GM21619 (cell line): ENCODE measurements around the gene DIAPH2.
"Not testable (repeated sequence)": the region's sequence is repeated elsewhere in the genome, so short reads cannot be mapped to it uniquely, and the experiment has no call there.

ENCODE experiments used
- ATAC-seq: cut with Tn5 transposase; IDR thresholded peaks from one replicate; pipeline ENCODE4 v1.9.1; 2021; ENCODE audit not compliant: unreplicated experiment

DIAPH2 gene

DNA sequence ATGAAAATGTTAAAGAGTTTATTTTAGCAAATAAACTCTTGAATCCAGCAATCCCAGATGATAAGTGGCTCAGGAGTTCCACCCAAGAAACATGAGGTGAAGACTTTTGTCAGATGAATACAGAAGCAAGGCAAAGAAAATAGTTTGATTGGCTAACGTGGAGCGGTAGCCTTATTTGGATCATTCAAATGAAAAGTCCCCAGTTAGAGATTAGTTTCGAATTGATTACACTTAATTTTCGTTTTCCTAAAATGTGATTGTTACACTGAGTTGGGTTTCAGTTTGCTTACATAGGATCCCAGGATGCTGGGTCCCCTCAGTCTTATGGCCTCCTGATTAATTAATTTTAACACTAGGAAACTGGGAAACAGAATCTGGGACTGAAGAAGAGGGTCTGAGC is 122.7 kb downstream of the DIAPH2 start:
- no peak for ATAC-seq

DNA sequence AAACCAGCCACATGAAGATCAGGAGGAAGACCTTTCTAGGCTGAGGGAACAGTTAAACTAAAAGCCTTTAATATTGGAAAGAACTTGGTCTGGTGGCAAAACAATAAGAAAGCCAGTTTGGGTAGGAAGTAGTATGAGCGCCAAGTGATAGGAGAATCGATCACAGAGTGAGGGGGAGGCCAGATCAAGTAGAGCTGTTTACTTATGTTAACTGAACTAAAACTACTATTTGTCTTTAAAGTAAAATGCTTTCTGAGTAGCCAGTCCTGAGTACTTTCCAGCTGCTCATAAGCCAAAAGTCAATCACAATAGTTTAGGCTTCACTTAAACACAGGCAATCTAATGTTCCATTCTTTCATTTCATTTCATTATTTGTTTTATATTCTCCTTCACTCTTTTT is 136.3 kb downstream of the DIAPH2 start:
- no peak for ATAC-seq

DNA sequence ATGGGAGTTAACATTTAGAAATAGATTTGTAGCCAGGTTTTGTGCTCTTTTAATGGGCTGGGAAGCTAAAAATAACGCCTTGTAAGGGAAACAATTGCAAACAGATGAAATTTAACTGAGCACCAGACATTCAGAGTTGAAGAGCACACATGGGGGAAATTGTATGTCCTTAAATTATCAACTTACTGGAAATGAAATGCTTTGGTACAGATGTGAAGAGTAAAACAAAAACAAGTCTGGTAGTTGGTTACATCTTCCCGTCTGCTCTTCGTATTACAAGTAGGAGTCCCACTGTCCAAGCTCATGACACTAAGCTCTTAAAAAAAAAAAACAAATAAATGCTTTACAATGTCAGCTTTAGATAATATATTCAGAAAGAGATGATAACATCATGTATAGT is 139.5 kb downstream of the DIAPH2 start:
- no peak for ATAC-seq

DNA sequence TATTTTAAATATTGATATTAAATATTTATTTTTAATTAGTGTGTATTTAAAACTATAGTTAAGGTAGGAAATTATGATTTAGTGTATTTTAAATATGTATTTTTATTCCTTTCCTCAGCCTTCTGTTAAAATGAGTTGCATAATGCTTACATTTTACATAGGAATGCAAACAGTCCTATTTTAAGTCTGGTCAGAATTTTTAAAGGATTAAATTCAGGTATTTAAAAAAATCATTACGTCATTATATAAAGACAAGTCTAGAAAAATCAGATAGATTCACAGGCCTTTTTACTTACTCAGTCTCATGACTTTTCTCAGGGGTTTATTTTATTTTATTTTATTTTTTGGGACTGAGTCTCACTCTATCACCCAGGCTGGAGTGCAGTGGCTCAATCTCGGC is 148.7 kb downstream of the DIAPH2 start:
- ATAC-seq: no peak

DNA sequence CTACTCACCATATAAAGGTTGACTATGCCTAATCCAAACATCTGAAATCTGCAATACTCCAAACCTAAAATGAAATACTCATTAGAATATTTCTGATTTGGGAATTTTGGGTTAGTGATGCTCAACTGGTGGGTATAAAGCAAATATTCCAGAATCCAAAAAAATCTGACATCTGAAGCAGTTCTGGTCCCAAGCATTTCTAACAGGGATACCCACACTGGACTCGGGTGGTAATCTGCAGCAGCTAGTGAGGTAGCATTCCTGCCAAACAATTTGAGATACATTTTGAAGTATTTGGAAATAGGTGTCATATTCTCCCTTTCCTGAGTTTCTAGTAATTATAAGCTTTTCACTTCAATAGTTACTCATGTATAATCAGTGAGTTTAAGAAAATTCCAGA is 149.5 kb downstream of the DIAPH2 start:
- no peak for ATAC-seq

DNA sequence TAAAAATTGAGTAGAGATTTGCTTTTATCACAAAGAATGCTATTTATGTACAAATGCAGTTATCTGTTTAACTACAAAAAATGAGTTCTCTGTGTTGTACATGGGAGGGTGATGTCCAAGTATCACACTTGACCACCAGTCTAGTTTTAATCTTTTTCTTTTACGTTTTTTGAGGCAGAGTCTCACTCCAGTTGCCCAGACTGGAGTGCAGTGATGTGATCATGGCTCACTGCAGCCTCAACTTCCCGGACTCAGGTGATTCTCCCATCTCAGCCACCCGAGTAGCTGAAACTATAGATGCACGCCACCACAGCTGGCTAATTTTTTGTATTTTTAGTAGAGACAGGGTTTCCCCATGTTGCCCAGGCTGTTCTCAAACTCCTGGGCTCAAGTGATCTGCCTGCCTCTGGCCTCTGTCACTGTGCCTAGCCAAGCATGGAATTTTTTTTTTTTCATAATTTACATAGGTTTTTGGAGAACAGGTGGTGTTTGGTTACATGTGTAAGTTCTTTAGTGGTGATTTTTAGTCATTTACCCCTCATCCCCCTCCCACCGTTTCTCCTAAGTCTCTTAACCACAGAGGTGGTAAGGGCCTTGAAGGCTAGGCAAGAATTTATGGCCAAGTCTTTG is 151.1 kb downstream of the DIAPH2 start:
- ATAC-seq: peak; percentile 69

DNA sequence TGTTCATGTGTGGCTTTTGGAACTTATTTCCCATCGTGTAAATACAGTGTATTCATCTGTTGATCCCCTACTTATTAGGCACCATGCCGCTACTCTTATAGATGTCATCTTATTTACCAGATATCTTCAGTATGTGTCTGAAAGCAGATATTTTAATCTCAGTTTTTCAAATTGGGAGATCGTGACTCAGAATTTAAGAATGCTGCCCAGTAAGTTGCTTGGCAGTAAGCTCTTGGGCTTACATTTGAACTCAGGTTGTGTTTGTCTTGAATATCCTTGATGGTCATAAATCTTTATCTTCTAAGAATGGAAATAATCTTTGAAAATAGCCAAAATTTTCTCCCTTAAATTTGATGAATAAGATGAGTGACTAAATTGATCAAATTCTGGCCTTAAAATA is 153.2 kb downstream of the DIAPH2 start:
- no peak for ATAC-seq

DNA sequence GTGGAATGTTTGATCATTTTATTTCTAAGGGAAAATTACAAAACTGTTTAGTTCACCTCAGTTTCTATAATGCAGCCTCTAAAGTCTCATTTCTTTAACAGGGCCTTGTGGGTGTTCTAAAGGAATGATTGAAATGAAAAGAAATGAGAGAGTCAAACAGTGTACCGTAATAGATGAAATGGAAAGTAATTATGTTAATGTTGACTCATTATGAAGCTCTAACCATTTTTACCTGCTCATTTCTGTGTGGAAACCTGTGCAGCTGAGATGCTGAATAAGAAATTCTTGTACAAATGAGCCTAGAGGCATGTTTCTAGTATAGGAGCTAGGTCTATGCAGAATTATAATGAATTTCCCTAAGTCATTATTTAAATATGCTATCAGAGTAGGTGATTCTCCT is 153.9 kb downstream of the DIAPH2 start:
- no peak for ATAC-seq

DNA sequence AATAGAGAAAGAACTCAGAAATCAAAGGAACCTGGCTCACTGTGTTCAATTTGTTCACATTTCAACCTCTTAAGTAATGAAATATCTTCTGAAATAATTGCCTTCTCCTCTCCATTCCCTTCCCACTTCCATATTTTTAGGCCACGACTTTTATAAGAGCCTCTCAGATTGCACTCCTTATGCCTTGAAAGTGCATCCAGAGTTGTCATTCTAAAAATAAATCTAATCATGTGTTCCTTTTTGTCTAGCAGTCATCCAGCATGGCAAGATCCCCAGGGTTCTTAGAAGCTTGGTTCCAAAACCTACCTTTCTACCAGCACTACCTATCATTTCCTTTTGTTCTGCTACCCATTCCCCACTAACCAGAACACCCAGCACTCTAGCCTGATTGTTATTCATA is 156.7 kb downstream of the DIAPH2 start:
- ATAC-seq: no peak

DNA sequence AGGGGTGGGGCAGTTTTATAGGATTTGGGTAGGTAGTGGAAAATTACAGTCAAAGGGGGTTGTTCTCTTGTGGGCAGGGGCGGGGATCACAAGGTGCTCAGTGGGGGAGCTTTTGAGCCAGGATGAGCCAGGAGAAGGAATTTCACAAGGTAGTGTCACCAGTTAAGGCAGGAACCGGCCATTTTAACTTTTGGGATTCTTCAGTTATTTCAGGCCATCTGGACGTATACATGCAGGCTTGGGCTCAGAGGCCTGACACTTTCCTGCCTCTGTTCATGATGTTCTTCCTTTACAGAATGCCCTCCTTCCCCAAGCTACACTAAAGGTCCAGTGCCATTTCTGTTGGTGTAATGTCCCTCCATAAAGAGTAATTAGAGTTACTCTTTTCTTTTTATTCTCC is 157.2 kb downstream of the DIAPH2 start:
- ATAC-seq: not testable (repeated sequence)

DNA sequence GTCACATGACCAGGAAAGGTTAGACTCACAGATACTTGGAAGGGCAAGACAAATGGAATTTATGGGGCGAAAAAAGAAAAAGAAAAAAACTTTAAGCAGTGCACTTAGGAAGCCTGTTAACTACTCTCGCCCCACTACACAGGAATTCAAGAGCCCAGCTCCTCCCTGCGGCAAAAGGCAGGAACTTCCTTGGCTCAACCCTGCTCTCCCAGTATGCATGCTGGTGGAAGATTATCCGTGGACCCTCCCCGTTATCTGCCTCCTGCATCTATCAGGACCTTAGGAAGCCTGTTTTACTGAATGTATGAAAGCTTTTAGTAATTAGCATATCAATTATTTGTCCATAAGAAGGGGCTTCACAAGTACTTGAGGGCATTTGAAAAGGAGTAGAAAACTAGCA is 158.9 kb downstream of the DIAPH2 start:
- ATAC-seq: no peak

DNA sequence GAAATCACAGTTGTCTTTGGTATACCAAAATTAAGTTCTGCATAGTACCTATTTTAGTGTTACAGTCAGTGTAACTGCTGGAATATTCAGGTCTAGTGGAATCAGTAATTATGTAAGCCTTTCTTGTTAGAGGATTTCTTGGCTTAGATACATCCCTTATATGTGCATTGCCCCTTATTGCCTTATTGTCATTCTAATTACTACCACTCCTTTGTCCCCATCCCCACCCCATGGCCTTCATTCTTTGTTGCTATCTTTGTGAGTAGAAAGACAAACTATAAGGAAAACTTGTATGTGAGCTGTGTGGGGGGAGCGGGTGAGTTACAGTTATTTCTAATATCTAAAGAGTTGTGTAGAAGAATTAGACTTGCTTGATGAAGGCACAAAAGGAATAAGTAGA is 162.2 kb downstream of the DIAPH2 start:
- no peak for ATAC-seq

DNA sequence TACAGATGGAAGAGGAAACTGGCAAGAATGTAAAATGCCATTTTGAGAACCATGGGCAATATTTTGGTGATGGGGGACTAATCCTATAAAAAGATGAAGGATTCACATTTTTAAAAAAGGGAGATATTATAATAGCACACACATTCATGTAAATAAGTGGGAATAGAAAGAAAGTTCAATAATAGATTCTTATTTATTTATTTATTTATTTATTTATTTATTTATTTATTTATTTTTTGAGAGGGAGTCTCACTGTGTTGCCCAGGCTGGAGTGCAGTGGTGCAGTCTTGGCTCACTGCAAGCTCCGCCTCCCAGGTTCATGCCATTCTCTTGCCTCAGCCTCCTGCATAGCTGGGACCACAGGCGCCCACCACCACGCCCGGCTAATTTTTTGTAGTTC is 174.8 kb downstream of the DIAPH2 start:
- ATAC-seq: not testable (repeated sequence)

DNA sequence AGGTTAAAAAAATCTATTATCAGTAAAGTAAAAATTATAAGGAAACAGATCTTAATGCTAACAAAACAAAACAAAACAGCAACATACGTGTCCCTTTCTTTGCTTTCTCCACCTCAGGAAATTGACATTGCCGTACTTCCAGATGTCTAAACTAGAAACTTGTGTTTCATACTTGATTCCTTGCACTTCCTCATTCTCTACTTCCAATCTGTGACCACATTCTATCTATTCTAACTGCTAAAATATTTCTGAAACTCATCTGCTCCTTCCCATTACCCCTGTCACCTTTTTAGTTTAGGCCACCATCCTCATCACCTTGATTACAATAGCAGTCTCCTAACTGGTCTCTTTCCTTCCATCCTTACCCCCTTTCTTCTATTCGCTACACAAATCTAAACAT is 176.6 kb downstream of the DIAPH2 start:
- ATAC-seq: peak; percentile 70

DNA sequence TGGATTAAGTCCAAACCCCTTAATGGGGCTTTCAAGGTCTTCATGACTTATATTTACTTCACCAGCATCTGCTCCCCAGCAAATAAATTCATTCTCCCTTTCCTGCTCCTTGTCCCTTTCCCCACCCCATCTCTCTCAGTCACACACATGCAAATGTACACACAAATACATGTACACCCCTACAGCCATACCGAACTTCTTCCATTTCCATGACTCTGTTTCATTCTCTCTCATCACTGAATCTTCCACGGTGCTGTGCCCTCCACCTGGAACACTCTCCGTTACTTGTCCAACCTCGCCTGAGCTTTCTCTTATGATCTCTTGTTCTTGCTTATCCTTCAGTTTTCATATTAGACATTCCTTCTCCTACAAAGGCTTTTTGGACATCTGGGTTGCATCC is 177.0 kb downstream of the DIAPH2 start:
- peak; percentile 21 for ATAC-seq

DNA sequence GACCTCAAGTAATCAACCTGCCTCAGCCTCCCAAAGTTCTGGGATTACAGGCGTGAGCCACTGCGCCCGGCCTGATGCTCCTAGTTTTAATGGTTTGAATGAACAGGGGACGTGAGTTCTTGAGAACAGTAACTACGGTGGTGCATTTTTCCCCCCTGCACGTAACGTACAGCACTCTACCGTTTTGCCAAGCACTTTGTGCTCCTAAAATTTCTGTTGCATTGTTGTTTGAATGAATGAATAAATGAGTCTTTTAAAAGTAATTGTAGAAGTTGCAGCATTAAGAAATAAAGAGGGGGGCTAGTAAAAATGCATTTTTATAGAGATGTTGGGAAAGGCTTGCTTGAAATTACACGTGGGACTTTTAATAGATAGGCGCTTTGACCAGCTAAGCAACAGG is 199.0 kb downstream of the DIAPH2 start, which contains the start of gene RPA4:
Gene RPA4 (plus strand): TSS at position 301 of the 400 bp plus-strand sequence. CDS start 403 bp downstream, outside the sequence.
- no peak for ATAC-seq

DNA sequence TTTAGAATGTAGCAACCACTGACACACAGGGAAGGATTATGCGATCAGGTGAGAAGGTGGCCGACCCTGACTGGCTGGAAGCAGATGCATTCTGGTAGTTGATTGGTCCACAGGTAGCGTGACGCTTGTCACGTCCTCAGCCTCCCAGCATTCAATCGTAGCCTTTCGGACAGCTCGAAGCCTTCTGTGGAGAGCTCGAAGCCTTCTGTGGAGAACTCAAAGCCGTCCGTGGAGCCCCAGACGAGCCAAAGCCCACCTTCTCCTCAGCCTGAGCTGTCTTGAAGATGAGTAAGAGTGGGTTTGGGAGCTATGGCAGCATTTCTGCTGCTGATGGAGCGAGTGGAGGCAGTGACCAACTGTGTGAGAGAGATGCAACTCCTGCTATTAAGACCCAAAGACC is 199.4 kb downstream of the DIAPH2 start:
- ATAC-seq: no peak

DNA sequence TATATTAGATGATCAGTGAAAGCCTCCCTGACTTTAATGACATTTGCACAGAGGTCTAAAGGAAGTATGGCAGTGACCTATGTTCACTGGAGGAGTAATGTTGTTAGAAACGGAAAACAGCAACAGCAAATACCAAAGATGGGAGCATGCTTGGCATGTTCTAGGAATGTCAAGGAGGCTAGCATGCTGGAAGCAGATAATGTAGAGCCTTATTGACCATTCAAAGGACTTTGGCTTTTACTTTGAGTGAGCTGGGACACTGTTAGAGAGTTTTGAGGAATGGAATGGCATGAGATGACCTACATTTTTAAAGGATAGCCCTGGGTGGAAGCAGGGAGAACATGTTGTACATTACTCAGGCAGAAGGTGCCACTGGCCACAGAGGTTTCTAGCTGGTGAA is 205.1 kb downstream of the DIAPH2 start:
- ATAC-seq: no peak

DNA sequence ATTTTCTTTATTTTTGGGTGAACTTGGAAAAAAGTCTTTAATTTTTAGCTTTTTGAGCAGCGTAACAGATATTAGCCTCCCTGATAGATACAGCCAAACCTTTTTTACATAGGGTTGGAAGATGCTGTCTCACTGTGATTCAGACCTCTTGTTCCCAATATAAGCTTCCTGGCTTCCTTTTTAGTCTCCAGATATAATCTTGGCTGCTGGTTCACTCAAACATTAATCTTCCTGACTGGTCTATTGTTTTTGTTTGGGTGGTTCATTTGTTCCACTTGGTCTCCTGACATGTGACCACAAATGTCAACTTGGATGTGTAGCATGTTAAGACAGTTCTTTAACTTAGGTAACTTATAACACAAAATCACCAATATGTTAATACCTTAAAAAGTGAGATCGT is 222.1 kb downstream of the DIAPH2 start:
- no peak for ATAC-seq

DNA sequence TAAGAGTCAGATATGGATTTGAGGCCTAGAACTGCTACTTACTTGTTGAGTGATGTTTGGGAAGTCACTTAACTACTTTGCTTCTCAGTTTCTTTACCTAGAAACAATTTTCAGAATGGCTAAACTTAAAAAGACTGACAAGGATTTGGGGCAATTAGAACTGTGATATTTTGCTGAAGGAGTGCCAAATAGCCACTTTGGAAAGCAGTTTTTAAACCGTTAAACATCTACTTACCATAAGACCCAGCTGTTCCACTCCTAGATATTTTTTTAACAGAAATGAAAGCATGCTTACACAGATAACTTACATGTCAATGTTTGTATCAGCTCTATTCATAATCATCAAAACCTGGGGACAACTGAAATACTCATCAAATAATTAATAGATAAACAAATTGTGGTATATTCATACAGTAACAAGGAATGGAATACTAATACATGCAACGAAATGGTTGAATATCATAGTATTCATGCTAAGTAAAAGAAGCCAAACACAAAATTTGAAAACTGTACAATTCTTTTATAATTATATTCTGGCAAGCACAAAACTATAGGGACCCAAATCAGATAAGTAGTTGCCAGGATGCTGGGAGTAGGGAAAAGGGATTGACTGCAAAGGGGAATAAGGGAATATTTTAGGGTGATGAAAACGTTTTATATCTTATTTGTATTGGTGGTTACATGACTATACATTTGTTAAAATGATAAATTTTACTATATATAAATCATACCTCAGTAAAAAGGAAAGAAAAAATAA is 223.1 kb downstream of the DIAPH2 start:
- ATAC-seq: no peak

DNA sequence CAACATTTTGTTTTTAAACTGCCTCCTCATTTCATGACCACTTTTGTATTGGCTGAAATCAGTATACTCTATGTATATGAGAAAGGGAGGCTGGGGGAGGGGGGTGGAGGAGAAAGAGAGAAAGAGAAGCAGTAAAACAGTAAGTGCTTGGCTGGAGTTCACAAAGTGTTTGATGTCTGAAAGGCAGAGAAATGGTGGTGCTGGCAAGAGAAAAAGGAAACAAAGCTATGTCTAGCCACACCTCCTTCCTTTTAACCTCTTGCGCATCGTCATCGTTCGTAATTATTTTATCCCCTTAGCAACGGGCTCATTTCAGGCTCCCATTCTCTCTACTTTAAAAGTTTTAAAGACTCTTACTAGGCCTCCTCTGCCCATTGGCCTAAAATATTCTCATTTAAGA is 224.6 kb downstream of the DIAPH2 start:
- no peak for ATAC-seq

DNA sequence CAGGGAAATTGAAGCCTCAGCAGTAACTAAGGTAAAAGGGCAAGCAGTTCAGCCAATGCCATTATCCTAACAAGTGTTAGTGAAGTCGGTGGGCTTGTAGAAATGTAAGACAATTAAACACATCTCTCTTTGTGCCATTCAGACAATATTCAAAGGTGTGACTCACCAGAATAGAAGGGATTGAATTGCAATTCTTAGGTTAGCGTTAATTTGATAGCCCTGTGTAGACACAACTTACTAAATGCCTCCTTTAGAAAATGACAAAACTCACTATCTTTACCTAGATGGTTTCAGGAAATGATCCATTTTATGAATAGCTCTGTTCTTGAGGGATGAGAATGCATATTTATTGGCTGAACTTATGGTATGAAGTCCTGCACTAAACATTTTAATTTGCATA is 234.2 kb downstream of the DIAPH2 start:
- ATAC-seq: no peak

DNA sequence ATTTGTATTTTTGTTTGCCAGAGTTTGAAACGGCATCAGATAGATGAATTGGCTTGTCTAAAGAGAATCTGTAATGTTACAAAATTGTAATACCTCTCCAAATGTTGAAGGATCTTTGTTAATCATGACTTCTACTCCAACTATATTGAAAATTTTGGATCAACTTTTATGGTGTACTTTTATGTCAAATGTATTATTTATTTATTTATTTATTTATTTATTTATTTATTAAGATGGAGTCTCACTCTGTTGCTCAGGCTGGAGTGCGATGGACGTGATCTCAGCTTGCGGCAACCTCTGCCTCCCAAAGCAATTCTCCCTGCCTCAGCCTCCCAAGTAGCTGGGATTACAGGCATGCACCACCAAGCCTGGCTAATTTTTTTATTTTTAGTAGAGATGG is 235.0 kb downstream of the DIAPH2 start:
- ATAC-seq: no peak
